Mucosa of descending colon (tissue), 3 donors: ENCODE results near the gene UNC5B. TPM values are rescaled to one million over a fixed set of nuclear protein-coding genes. Genes with fewer than 3 reads are reported as not detected.
"Not testable (repeated sequence)": the region's sequence is repeated elsewhere in the genome, so short reads cannot be mapped to it uniquely, and the experiment has no call there.

Source experiments
- ATAC-seq: fragments of 200-7000 bp; cut with Tn5 transposase; one replicate; pipeline ENCODE4 v1.9.1; 2020; ENCODE audit warnings: mild to moderate bottlenecking, moderate library complexity
- DNase-seq, 3 donors: peaks; one replicate each; pipeline ENCODE4 v3.0.0-alpha.2; 2020
- H3K36me3 ChIP-seq: fragments of 200-600 bp; one replicate; pipeline ENCODE4 v1.8.0; 2021; ENCODE audit warnings: low read depth, mild to moderate bottlenecking
- H3K4me1 ChIP-seq: fragments of 200-600 bp; one replicate; pipeline ENCODE4 v1.8.0; 2021; ENCODE audit warnings: low read depth, mild to moderate bottlenecking
- H3K4me3 ChIP-seq: fragments of 200-600 bp; one replicate; pipeline ENCODE4 v1.8.0; 2021; ENCODE audit warnings: mild to moderate bottlenecking
- H3K9me3 ChIP-seq: fragments of 200-600 bp; one replicate; pipeline ENCODE4 v1.8.0; 2021; ENCODE audit warnings: mild to moderate bottlenecking
- intact Hi-C, 2 donors: fragments of 100-400 bp; cut with DNase I in 1 of 2; cut with micrococcal nuclease in 1 of 2; formaldehyde crosslinking; loops; one replicate each; pipeline versions ENCODE4 v1.11.0 to v1.11.1; 2022; cut with DNase I, micrococcal nuclease
- total RNA-seq, 3 donors: library from RNA; stranded (reverse); fragmentation: NEBNext Ultra II Directional in 2 of 3; extraction: Animal tissue kit (Norgen Biotek cat#: 25700) in 2 of 3; gene quantifications; one replicate each; pipeline versions ENCODE4 v1.2.1 to v1.2.4, GENCODE V29; 2021 to 2023
- TF ChIP-seq, protein P1 (sequence below): fragments of 200-600 bp; IDR thresholded peaks from one replicate; pipeline ENCODE4 v1.8.0; 2022; ENCODE audit warnings: antibody characterized with exemption, mild to moderate bottlenecking
- donor health status: DM: no; HTN: no; CAD: no; lungs with moderate emphysema.
- donor health status: DM: no; HTN: no; CAD: no.
- donor health status: DM: no; HTN: yes; CAD: no.

UNC5B gene
- total RNA-seq, 3 donors from 2014 or later, result 11.0 to 17.4 (median 11.4) TPM

DNA sequence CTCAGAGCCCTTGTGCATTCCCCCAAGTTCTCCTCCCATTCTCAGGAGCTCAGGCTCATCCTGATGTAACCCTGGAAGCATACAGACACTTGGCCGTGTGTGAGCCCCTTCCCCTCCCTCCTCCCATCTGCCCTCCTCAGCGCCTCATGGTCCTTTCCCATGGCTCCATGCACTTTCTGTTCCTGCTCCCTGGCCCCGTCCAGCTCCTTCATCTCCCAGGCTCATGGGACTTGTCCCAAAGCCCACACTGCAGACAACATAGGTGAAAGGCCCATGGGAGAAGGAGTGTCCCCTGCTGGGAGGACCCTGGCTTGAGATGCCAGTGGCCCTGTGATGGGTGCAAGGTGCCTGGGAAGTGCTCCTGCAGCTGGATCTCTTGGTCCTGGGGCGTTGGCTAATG is 82.5 kb downstream of the UNC5B start:
- no peaks in the 10 kb centered on the region for H3K36me3 ChIP-seq

DNA sequence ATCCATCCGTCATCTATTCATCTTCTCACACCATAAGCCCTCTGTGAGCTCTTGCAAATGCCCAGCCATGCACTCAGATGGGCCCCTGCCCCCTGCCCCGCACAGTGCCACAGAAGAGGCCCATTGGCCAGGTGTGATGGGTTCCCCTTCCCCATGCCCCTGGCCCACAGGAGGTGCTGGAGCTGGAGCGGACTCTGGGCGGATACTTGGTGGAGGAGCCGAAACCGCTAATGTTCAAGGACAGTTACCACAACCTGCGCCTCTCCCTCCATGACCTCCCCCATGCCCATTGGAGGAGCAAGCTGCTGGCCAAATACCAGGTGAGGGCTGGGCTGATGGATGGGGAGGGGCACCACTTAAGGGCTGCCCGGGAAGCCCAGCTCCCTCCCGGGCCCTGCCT is 83.3 kb downstream of the UNC5B start:
- ATAC-seq, result no peak
- no peak overlapping the region for H3K4me3 ChIP-seq
- H3K4me1 ChIP-seq, result no peaks in the 10 kb centered on the region
- DNase-seq, result peak in 1 of 3 donors; percentile 23
- TF ChIP-seq, protein P1, sequence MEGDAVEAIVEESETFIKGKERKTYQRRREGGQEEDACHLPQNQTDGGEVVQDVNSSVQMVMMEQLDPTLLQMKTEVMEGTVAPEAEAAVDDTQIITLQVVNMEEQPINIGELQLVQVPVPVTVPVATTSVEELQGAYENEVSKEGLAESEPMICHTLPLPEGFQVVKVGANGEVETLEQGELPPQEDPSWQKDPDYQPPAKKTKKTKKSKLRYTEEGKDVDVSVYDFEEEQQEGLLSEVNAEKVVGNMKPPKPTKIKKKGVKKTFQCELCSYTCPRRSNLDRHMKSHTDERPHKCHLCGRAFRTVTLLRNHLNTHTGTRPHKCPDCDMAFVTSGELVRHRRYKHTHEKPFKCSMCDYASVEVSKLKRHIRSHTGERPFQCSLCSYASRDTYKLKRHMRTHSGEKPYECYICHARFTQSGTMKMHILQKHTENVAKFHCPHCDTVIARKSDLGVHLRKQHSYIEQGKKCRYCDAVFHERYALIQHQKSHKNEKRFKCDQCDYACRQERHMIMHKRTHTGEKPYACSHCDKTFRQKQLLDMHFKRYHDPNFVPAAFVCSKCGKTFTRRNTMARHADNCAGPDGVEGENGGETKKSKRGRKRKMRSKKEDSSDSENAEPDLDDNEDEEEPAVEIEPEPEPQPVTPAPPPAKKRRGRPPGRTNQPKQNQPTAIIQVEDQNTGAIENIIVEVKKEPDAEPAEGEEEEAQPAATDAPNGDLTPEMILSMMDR, result no peak
- intact Hi-C loops, result no loop called here
- H3K36me3 ChIP-seq, result no peaks in the 10 kb centered on the region
- H3K9me3 ChIP-seq, result no peaks in the 10 kb centered on the region

More for the DNA sequence above, 82.5 kb downstream of the UNC5B start:
- no peak for ATAC-seq
- intact Hi-C loops, result no loop called here
- DNase-seq, result peak in 1 of 3 donors; percentile 24
- Histone ChIP-seq H3K4me1 (no peaks in the 10 kb centered on the region), H3K4me3 (no peak overlapping the region), H3K9me3 (no peaks in the 10 kb centered on the region)
- TF ChIP-seq, protein P1, result no peak

DNA sequence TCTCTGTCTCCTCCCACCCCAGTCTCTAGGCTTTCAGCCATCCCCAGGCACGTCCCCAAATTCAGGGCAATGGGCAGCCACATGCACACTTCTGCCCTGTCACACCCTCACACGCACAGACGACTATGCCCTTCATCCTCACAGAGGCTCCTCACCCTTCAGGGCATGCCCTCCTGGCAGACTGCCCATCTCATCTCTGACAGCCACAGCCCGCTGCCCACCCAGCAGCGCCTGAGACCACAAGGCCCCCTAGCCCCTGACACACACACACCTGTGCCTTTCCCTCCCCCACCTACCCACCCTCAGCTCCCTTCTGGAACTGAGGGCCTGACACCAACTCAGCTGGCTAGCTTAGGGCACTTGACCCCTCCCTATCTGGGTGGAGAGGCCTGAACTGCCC is 83.7 kb downstream of the UNC5B start:
- Histone ChIP-seq H3K36me3 (no peaks in the 10 kb centered on the region), H3K9me3 (no peaks in the 10 kb centered on the region), H3K4me1 (no peaks in the 10 kb centered on the region), H3K4me3 (no peak overlapping the region)
- TF ChIP-seq, protein P1, result no peak
- ATAC-seq (no peak), DNase-seq (peak in 1 of 3 donors; percentile 32)
- intact Hi-C loops, result no loop called here

DNA sequence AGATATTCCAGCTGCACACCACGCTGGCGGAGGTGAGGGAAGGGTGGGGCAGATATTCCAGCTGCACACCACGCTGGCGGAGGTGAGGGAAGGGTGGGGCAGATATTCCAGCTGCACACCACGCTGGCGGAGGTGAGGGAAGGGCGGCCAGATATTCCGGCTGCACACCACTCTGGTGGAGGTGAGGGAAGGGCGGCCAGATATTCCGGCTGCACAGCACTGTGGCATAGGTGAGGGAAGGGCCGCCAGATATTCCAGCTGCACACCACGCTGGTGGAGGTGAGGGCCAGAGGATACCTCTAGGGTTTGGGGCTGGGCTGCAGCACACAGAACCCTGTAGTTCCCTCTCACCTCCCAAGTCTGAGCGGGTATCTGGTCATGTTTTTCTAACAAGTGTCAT is 84.4 kb downstream of the UNC5B start:
- peak in 1 of 3 donors; percentile 43 for DNase-seq
- H3K36me3 ChIP-seq, intact Hi-C loops: not testable (repeated sequence)

DNA sequence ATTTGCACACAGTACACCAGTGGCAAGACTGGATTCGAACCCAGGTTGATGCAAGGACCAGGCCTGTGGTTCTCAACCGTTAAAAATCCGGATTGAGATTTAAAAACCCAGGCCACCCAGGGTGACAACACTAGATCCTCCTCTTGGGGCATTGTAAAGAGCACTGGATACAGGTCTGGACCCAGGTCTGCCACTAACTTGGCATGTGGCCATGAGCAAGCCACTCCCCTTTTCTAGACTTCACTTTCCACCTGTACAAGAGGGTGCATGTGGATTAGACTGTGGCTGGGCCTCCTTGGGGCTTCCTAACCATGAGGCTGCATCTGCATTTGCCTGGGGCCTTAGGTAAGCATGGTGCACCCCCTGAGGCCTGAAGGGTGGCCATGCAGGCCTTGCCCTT is 85.0 kb downstream of the UNC5B start:
- Histone ChIP-seq H3K36me3 (no peaks in the 10 kb centered on the region), H3K9me3 (no peaks in the 10 kb centered on the region), H3K4me1 (no peaks in the 10 kb centered on the region), H3K4me3 (no peak overlapping the region)
- intact Hi-C loops, result no loop called here
- DNase-seq (no peak), ATAC-seq (no peak)
- TF ChIP-seq, protein P1, result no peak

More for the DNA sequence above, 84.4 kb downstream of the UNC5B start:
- not testable (repeated sequence) for H3K4me3 ChIP-seq, ATAC-seq, H3K4me1 ChIP-seq, H3K9me3 ChIP-seq

DNA sequence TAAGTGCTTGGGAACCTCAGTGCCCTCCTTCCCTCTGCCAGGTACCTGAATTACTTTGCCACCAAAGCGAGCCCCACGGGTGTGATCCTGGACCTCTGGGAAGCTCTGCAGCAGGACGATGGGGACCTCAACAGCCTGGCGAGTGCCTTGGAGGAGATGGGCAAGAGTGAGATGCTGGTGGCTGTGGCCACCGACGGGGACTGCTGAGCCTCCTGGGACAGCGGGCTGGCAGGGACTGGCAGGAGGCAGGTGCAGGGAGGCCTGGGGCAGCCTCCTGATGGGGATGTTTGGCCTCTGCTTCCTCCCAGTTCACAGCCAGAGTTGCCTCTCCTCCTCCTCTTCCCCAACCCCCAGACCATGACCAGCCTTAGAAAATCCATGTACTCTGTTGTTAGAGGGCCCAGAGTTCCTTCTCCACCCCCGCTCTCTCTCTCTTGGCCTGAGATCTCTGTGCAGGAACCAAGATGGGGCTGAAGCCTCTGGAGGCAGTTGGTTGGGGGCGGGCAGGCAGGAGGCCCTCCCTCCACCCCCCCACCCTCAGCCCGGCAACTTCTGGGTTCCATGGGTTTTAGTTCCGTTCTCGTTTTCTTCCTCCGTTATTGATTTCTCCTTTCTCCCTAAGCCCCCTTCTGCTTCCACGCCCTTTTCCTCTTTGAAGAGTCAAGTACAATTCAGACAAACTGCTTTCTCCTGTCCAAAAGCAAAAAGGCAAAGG is 86.9 kb downstream of the UNC5B start:
- H3K36me3 ChIP-seq, result no peaks in the 10 kb centered on the region
- no peak for DNase-seq
- no peaks in the 10 kb centered on the region for H3K9me3 ChIP-seq
- TF ChIP-seq, protein P1, result no peak
- ATAC-seq, result no peak
- no peaks in the 10 kb centered on the region for H3K4me1 ChIP-seq
- intact Hi-C loops, result no loop called here
- H3K4me3 ChIP-seq, result no peak overlapping the region
